OCI-LY7 (cell line): ENCODE measurements around the gene GP1BA. TPM values are rescaled to one million over a fixed set of nuclear protein-coding genes. Genes with fewer than 3 reads are reported as not detected.

ENCODE experiments used
- BruUV-seq: library from RNA; stranded (reverse); fragments of 400-500 nt; replicated peaks from 2 replicates; lab custom pipeline; 2021; lab: Mats Ljungman, UMichigan
- CTCF ChIA-PET: fragments of 300-600 bp; sonication (Branson Sonifier 250); formaldehyde crosslinking; loops from one replicate; lab custom pipeline; 2022; ENCODE audit warnings: antibody characterized with exemption; ENCODE audit not compliant: unreplicated experiment; lab: Charles Lee
- POLR2A ChIA-PET: fragments of 300-600 bp; sonication (Branson Sonifier 250); formaldehyde crosslinking; loops from one replicate; lab custom pipeline; 2022; ENCODE audit warnings: antibody characterized with exemption; lab: Charles Lee
- DNase-seq: peaks from one replicate; pipeline ENCODE4 v3.0.0-alpha.2; 2015; ENCODE audit warnings: low spot score
- H2AFZ ChIP-seq: fragments of 200-600 bp; sonication (generic), shearing (Covaris generic); 2 replicates; pipeline ENCODE4 v1.6.1; 2014; ENCODE audit warnings: mild to moderate bottlenecking, antibody characterized with exemption, low read length, moderate library complexity
- H3K27ac ChIP-seq: fragments of 200-600 bp; sonication (generic); 2 replicates; pipeline ENCODE4 v1.5.1; 2014; ENCODE audit warnings: mixed run types, low read depth, mild to moderate bottlenecking, moderate library complexity, low read length, inconsistent platforms; ENCODE audit not compliant: poor library complexity, severe bottlenecking
- H3K36me3 ChIP-seq: fragments of 200-600 bp; sonication (generic); 2 replicates; pipeline ENCODE4 v1.6.1; 2014; ENCODE audit warnings: mild to moderate bottlenecking, antibody characterized with exemption, low read length, moderate library complexity, mixed read lengths; ENCODE audit not compliant: insufficient read depth
- H3K4me1 ChIP-seq: fragments of 200-600 bp; sonication (generic); 2 replicates; pipeline ENCODE4 v1.5.1; 2014; ENCODE audit warnings: mild to moderate bottlenecking, low read length; ENCODE audit not compliant: insufficient read depth, poor library complexity, severe bottlenecking
- H3K4me2 ChIP-seq: fragments of 200-600 bp; sonication (generic); 2 replicates; pipeline ENCODE4 v1.6.1; 2014; ENCODE audit warnings: mild to moderate bottlenecking, low read length
- H3K4me3 ChIP-seq: fragments of 200-600 bp; sonication (generic); 2 replicates; pipeline ENCODE4 v1.5.1; 2014; ENCODE audit warnings: mild to moderate bottlenecking, low read depth, low read length; ENCODE audit not compliant: poor library complexity, severe bottlenecking
- H3K79me2 ChIP-seq: fragments of 200-600 bp; sonication (generic); 2 replicates; pipeline ENCODE4 v1.6.1; 2016; ENCODE audit warnings: low read depth, mild to moderate bottlenecking, low read length, moderate library complexity, mixed read lengths; ENCODE audit not compliant: insufficient read depth
- H3K9me2 ChIP-seq: fragments of 200-600 bp; sonication (generic); 2 replicates; pipeline ENCODE4 v1.6.1; 2016; ENCODE audit warnings: mild to moderate bottlenecking, low read length, mixed read lengths; ENCODE audit not compliant: insufficient read depth
- H3K9me3 ChIP-seq: fragments of 200-600 bp; sonication (generic); 2 replicates; pipeline ENCODE4 v1.6.1; 2014; ENCODE audit warnings: mild to moderate bottlenecking, mixed run types, low read length, mixed read lengths
- H4K20me1 ChIP-seq: fragments of 200-600 bp; sonication (generic); 2 replicates; pipeline ENCODE4 v1.6.1; 2014; ENCODE audit warnings: mild to moderate bottlenecking, antibody characterized with exemption, low read length, moderate library complexity, mixed read lengths; ENCODE audit not compliant: insufficient read depth
- CTCF ChIP-seq: fragments of 200-600 bp; sonication (generic); conservative IDR thresholded peaks from 2 replicates; pipeline ENCODE4 v1.5.1; 2014; ENCODE audit warnings: mild to moderate bottlenecking, antibody characterized with exemption, low read length, moderate library complexity, mixed read lengths
- EZH2phosphoT487 ChIP-seq: fragments of 200-600 bp; sonication (generic); IDR thresholded peaks from 2 replicates; pipeline ENCODE4 v1.6.1; 2018; ENCODE audit warnings: low read depth, borderline replicate concordance, mild to moderate bottlenecking, mixed run types, antibody characterized with exemption, low read length, moderate library complexity, mixed read lengths
- intact Hi-C: fragments of 100-400 bp; cut with micrococcal nuclease; formaldehyde crosslinking; loops from one replicate; pipeline ENCODE4 v1.10.0; 2022; ENCODE audit not compliant: unreplicated experiment
- total RNA-seq, 2 experiments: library from RNA; depleted of rRNA in 1 of 2; stranded (reverse); fragments of >200 nt in 1 of 2; shearing (Covaris generic) in 1 of 2; gene quantifications; 2 replicates each; pipeline ENCODE4 v1.2.3, GENCODE V29; 2014 to 2022

GP1BA gene
- total RNA-seq, 2 experiments from 2014 or later, result not detected

- no TSS peak for BruUV-seq
- H3K9me3 ChIP-seq, result no peaks in the 10 kb centered on the region
- peaks cover 23% of the 10 kb centered on the region for H3K4me1 ChIP-seq
- CTCF ChIA-PET, result no interaction called here
- H4K20me1 ChIP-seq, result no peaks in the 10 kb centered on the region
- no peak for DNase-seq
- H3K79me2 ChIP-seq, result peaks cover 22% of the 10 kb centered on the region; the same call in 1 of the 2 replicates
- H2AFZ ChIP-seq, result no peak overlapping the region; the same call in 1 of the 2 replicates
- no peaks in the 10 kb centered on the region for H3K9me2 ChIP-seq
- H3K4me3 ChIP-seq, result peak overlapping the region; percentile 78
- H3K36me3 ChIP-seq, result peaks cover 27% of the 10 kb centered on the region
- POLR2A ChIA-PET, result interaction anchor here (0.6 to 6.0 kb wide), 4 partner anchors 16 to 67 kb away, joined by 3 to 51 read pairs (median 12); partner anchors contain the start of genes CAMTA2, ENO3, RNF167 and SLC25A11
- peak overlapping the region; percentile 80 for H3K4me2 ChIP-seq
- no peak for TF ChIP-seq CTCF
- no peak for TF ChIP-seq EZH2phosphoT487
- intact Hi-C loops, result loop anchor here (5.0 kb wide), 1 partner anchor 49 kb away; no protein-coding TSS in a partner anchor
- H3K27ac ChIP-seq, result peak overlapping the region; percentile 77
These were observed 36.5 kb downstream of the GP1BA start for GRCh38 chr17:4968486-4969046.

GRCh38 chr17:4969047-4969550, 37.0 kb downstream of the GP1BA start:
- BruUV-seq, result no TSS peak
- Histone ChIP-seq H3K27ac (no peak overlapping the region), H4K20me1 (no peaks in the 10 kb centered on the region), H2AFZ (no peak overlapping the region), H3K4me3 (peak overlapping the region; percentile 78), H3K9me2 (no peaks in the 10 kb centered on the region), H3K4me1 (peaks cover 23% of the 10 kb centered on the region), H3K9me3 (no peaks in the 10 kb centered on the region), H3K36me3 (peaks cover 31% of the 10 kb centered on the region), H3K4me2 (peak overlapping the region; percentile 80; the same call in 1 of the 2 replicates), H3K79me2 (peaks cover 22% of the 10 kb centered on the region; the same call in 1 of the 2 replicates)
- CTCF ChIA-PET, result no interaction called here
- no peak for DNase-seq
- intact Hi-C loops, result loop anchor here (5.0 kb wide), 1 partner anchor 48 kb away; no protein-coding TSS in a partner anchor
- no peak for TF ChIP-seq EZH2phosphoT487
- no peak for TF ChIP-seq CTCF
- POLR2A ChIA-PET, result interaction anchor here (1.5 to 6.0 kb wide), 3 partner anchors 17 to 29 kb away, joined by 5 to 51 read pairs (median 20); partner anchors contain the start of genes CAMTA2, ENO3, RNF167 and SLC25A11
